Bronchial epithelial cell (primary cell): ENCODE results near the gene AP2A1. TPM values are rescaled to one million over a fixed set of nuclear protein-coding genes. Genes with fewer than 3 reads are reported as not detected.

Source experiments
- DNase-seq: peaks from one replicate; pipeline ENCODE4 v3.0.0-alpha.2; 2010; ENCODE audit warnings: low read depth
- FAIRE-seq: peaks from 2 replicates; lab custom pipeline; 2011; peaks lifted over from hg19 to GRCh38; lab: Jason Lieb, UNC
- H3K27me3 ChIP-seq: 2 replicates; pipeline ENCODE4 v1.5.1; 2011; ENCODE audit warnings: low read length; ENCODE audit not compliant: control insufficient read depth, insufficient read depth
- H3K36me3 ChIP-seq: 2 replicates; pipeline ENCODE4 v1.5.1; 2011; ENCODE audit warnings: low read length; ENCODE audit not compliant: control insufficient read depth, insufficient read depth
- H3K4me3 ChIP-seq: 2 replicates; pipeline ENCODE4 v1.5.1; 2011; ENCODE audit warnings: mild to moderate bottlenecking, low read depth, low read length, control low read depth
- CTCF ChIP-seq: IDR thresholded peaks from 2 replicates; pipeline ENCODE4 v1.5.1; 2011; ENCODE audit warnings: mild to moderate bottlenecking, moderate library complexity, low read length, control low read depth, inconsistent platforms; ENCODE audit not compliant: insufficient read depth, severe bottlenecking
- total RNA-seq: library from RNA; depleted of rRNA; stranded (reverse); fragments of >200 nt; gene quantifications from 2 replicates; pipeline ENCODE4 v1.2.1, GENCODE V29; 2014

AP2A1 gene
- total RNA-seq, 1 donor from 2014 or later = 25.5 TPM

GRCh38 chr19:49824662-49825061 lies 57.9 kb downstream of the AP2A1 start:
- no peak overlapping the region for H3K4me3 ChIP-seq
- DNase-seq = no peak
- H3K36me3 ChIP-seq = peaks cover 16% of the 10 kb centered on the region
- no peak for FAIRE-seq
- no peaks in the 10 kb centered on the region for H3K27me3 ChIP-seq
- TF ChIP-seq CTCF = no peak

GRCh38 chr19:49827034-49827433 lies 60.2 kb downstream of the AP2A1 start:
- FAIRE-seq (no peak), DNase-seq (no peak)
- H3K36me3 ChIP-seq = peaks cover 23% of the 10 kb centered on the region
- TF ChIP-seq CTCF = no peak
- H3K4me3 ChIP-seq = no peak overlapping the region
- H3K27me3 ChIP-seq = no peaks in the 10 kb centered on the region

- no peaks in the 10 kb centered on the region for H3K27me3 ChIP-seq
- DNase-seq = no peak
- no peak overlapping the region for H3K4me3 ChIP-seq
- no peak for TF ChIP-seq CTCF
- peaks cover 26% of the 10 kb centered on the region for H3K36me3 ChIP-seq
- FAIRE-seq = no peak
Measured at GRCh38 chr19:49829200-49829599, 62.4 kb downstream of the AP2A1 start.

GRCh38 chr19:49829721-49830120 lies 62.9 kb downstream of the AP2A1 start:
- TF ChIP-seq CTCF = no peak
- DNase-seq (no peak), FAIRE-seq (no peak)
- Histone ChIP-seq H3K4me3 (no peak overlapping the region), H3K27me3 (no peaks in the 10 kb centered on the region), H3K36me3 (peaks cover 28% of the 10 kb centered on the region)

- H3K27me3 ChIP-seq = no peaks in the 10 kb centered on the region
- TF ChIP-seq CTCF = no peak
- FAIRE-seq (no peak), DNase-seq (no peak)
- peaks cover 31% of the 10 kb centered on the region for H3K36me3 ChIP-seq
- no peak overlapping the region for H3K4me3 ChIP-seq
Measured at GRCh38 chr19:49830766-49831165, 64.0 kb downstream of the AP2A1 start.

- H3K36me3 ChIP-seq = peaks cover 33% of the 10 kb centered on the region
- no peaks in the 10 kb centered on the region for H3K27me3 ChIP-seq
- no peak overlapping the region for H3K4me3 ChIP-seq
- FAIRE-seq (no peak), DNase-seq (no peak)
- TF ChIP-seq CTCF = no peak
Measured at GRCh38 chr19:49831592-49831991, 64.8 kb downstream of the AP2A1 start.
